Measurements from ENCODE around the gene FCGR2B. TPM values are rescaled to one million over a fixed set of nuclear protein-coding genes. Genes with fewer than 3 reads are reported as not detected.
A peak's percentile ranks its signal among the peaks of the same experiment; 100 is the strongest.
"Not testable (repeated sequence)": the region's sequence is repeated elsewhere in the genome, so short reads cannot be mapped to it uniquely, and the experiment has no call there.

FCGR2B gene
- total RNA-seq, result not detected

- H3K36me3 Mint-ChIP-seq (ENCODE audit: insufficient read depth in 2 of 2); DNase-seq; ATAC-seq (replicated peaks in 1 of 2); H3K4me3 Mint-ChIP-seq; H3K27ac Mint-ChIP-seq; H3K9me3 Mint-ChIP-seq; H3K27me3 Mint-ChIP-seq (ENCODE audit: low read depth); H3K4me1 Mint-ChIP-seq (ENCODE audit: low read depth): not testable (repeated sequence)
These were observed at the start of gene FCGR2B for GRCh38 chr1:161662684-161663339. Gene FCGR2B, plus strand, starts transcription at chr1:161663143. Its CDS starts 99 bp downstream, at chr1:161663242.

- not testable (repeated sequence) for H3K36me3 Mint-ChIP-seq (ENCODE audit: insufficient read depth in 2 of 2); H3K9me3 Mint-ChIP-seq; ATAC-seq (replicated peaks in 1 of 2); DNase-seq; H3K27me3 Mint-ChIP-seq (ENCODE audit: low read depth); H3K27ac Mint-ChIP-seq; H3K4me3 Mint-ChIP-seq
- peaks cover 24% of the 10 kb centered on the region for H3K4me1 Mint-ChIP-seq (ENCODE audit: low read depth)
These were observed 46.5 kb upstream of the FCGR2B start for GRCh38 chr1:161616417-161616816.

GRCh38 chr1:161618517-161618916 lies 44.4 kb upstream of the FCGR2B start:
- H3K4me1 Mint-ChIP-seq (ENCODE audit: low read depth), result peaks cover 23% of the 10 kb centered on the region
- ATAC-seq (replicated peaks in 1 of 2); DNase-seq; H3K9me3 Mint-ChIP-seq; H3K4me3 Mint-ChIP-seq; H3K36me3 Mint-ChIP-seq (ENCODE audit: insufficient read depth in 2 of 2); H3K27ac Mint-ChIP-seq; H3K27me3 Mint-ChIP-seq (ENCODE audit: low read depth): not testable (repeated sequence)

GRCh38 chr1:161620399-161620798 lies 42.5 kb upstream of the FCGR2B start:
- Mint-ChIP-seq H3K4me1 (ENCODE audit: low read depth) (peaks cover 35% of the 10 kb centered on the region), H3K4me3 (peak overlapping the region; percentile 95 to 96), H3K27ac (peak overlapping the region; percentile 47)
- not testable (repeated sequence) for H3K27me3 Mint-ChIP-seq (ENCODE audit: low read depth); ATAC-seq (replicated peaks in 1 of 2); H3K9me3 Mint-ChIP-seq; H3K36me3 Mint-ChIP-seq (ENCODE audit: insufficient read depth in 2 of 2); DNase-seq

- H3K4me3 Mint-ChIP-seq, result peak overlapping the region; percentile 95 to 96
- not testable (repeated sequence) for H3K27me3 Mint-ChIP-seq (ENCODE audit: low read depth)
- ATAC-seq (replicated peaks in 1 of 2), result peak; percentile 77 to 83
These were observed 41.6 kb upstream of the FCGR2B start for GRCh38 chr1:161621181-161622000.

GRCh38 chr1:161622054-161622453 lies 40.9 kb upstream of the FCGR2B start:
- peaks cover 43% of the 10 kb centered on the region for H3K4me1 Mint-ChIP-seq (ENCODE audit: low read depth)
- H3K36me3 Mint-ChIP-seq (ENCODE audit: insufficient read depth in 2 of 2); H3K9me3 Mint-ChIP-seq; H3K27me3 Mint-ChIP-seq (ENCODE audit: low read depth): not testable (repeated sequence)
- H3K4me3 Mint-ChIP-seq, result peak overlapping the region; percentile 95 to 96
- ATAC-seq (replicated peaks in 1 of 2) (peak; percentile 29 to 44), DNase-seq (peak in 1 of 2 donors; percentile 15)
- peak overlapping the region; percentile 99 for H3K27ac Mint-ChIP-seq

More at GRCh38 chr1:161621181-161622000, 41.6 kb upstream of the FCGR2B start:
- H3K9me3 Mint-ChIP-seq; H3K36me3 Mint-ChIP-seq (ENCODE audit: insufficient read depth in 2 of 2): not testable (repeated sequence)
- Mint-ChIP-seq H3K27ac (peak overlapping the region; percentile 99), H3K4me1 (ENCODE audit: low read depth) (peaks cover 37% of the 10 kb centered on the region)
- peak; percentile 89 to 95 for DNase-seq

GRCh38 chr1:161623401-161624051 lies 39.4 kb upstream of the FCGR2B start:
- H3K36me3 Mint-ChIP-seq (ENCODE audit: insufficient read depth in 2 of 2); H3K27me3 Mint-ChIP-seq (ENCODE audit: low read depth); H3K27ac Mint-ChIP-seq; H3K9me3 Mint-ChIP-seq; DNase-seq: not testable (repeated sequence)
- peaks cover 43% of the 10 kb centered on the region for H3K4me1 Mint-ChIP-seq (ENCODE audit: low read depth)
- ATAC-seq (replicated peaks in 1 of 2), result peak; percentile 44 to 54
- H3K4me3 Mint-ChIP-seq, result peak overlapping the region; percentile 31 to 47

GRCh38 chr1:161624605-161625004 lies 38.3 kb upstream of the FCGR2B start:
- H3K27ac Mint-ChIP-seq; ATAC-seq (replicated peaks in 1 of 2); DNase-seq; H3K36me3 Mint-ChIP-seq (ENCODE audit: insufficient read depth in 2 of 2); H3K9me3 Mint-ChIP-seq; H3K4me3 Mint-ChIP-seq; H3K27me3 Mint-ChIP-seq (ENCODE audit: low read depth): not testable (repeated sequence)
- H3K4me1 Mint-ChIP-seq (ENCODE audit: low read depth), result peaks cover 43% of the 10 kb centered on the region

- peak in 1 of 2 donors; percentile 17 for ATAC-seq (replicated peaks in 1 of 2)
- H3K4me1 Mint-ChIP-seq (ENCODE audit: low read depth), result peaks cover 36% of the 10 kb centered on the region
These were observed 36.3 kb upstream of the FCGR2B start for GRCh38 chr1:161626445-161627146.

GRCh38 chr1:161630128-161630742 lies 32.7 kb upstream of the FCGR2B start:
- H3K27ac Mint-ChIP-seq; ATAC-seq (replicated peaks in 1 of 2); H3K27me3 Mint-ChIP-seq (ENCODE audit: low read depth); H3K4me3 Mint-ChIP-seq; H3K4me1 Mint-ChIP-seq (ENCODE audit: low read depth); H3K9me3 Mint-ChIP-seq; H3K36me3 Mint-ChIP-seq (ENCODE audit: insufficient read depth in 2 of 2); DNase-seq: not testable (repeated sequence)

More at GRCh38 chr1:161626445-161627146, 36.3 kb upstream of the FCGR2B start:
- H3K27ac Mint-ChIP-seq; DNase-seq; H3K9me3 Mint-ChIP-seq; H3K36me3 Mint-ChIP-seq (ENCODE audit: insufficient read depth in 2 of 2); H3K27me3 Mint-ChIP-seq (ENCODE audit: low read depth): not testable (repeated sequence)
- peak overlapping the region in 1 of 2 donors; percentile 8 for H3K4me3 Mint-ChIP-seq

- ATAC-seq (replicated peaks in 1 of 2), result no peak
- H3K9me3 Mint-ChIP-seq, result peaks cover 0 to 2% of the 10 kb centered on the region in 2 donors
- DNase-seq, result no peak
- H3K27ac Mint-ChIP-seq, result no peak within 1 kb of the TSS
- H3K4me3 Mint-ChIP-seq, result no peak within 1 kb of the TSS
- H3K36me3 Mint-ChIP-seq (ENCODE audit: insufficient read depth in 2 of 2), result peaks cover 0 to 1% of the 10 kb centered on the region in 2 donors
- H3K4me1 Mint-ChIP-seq (ENCODE audit: low read depth), result peaks cover 15% of the 10 kb centered on the region
- no peaks in the 10 kb centered on the region for H3K27me3 Mint-ChIP-seq (ENCODE audit: low read depth)
These were observed 31.9 kb upstream of the FCGR2B start, which contains the start of gene FCGR3B for GRCh38 chr1:161631076-161631475. Gene FCGR3B, minus strand, starts transcription at chr1:161631176. Its CDS starts 82 bp downstream, at chr1:161631094.

- H3K4me1 Mint-ChIP-seq (ENCODE audit: low read depth), result peaks cover 23% of the 10 kb centered on the region
These were observed 27.9 kb upstream of the FCGR2B start for GRCh38 chr1:161634993-161635392.

More at GRCh38 chr1:161634993-161635392, 27.9 kb upstream of the FCGR2B start:
- DNase-seq; ATAC-seq (replicated peaks in 1 of 2); H3K27ac Mint-ChIP-seq; H3K9me3 Mint-ChIP-seq; H3K4me3 Mint-ChIP-seq; H3K27me3 Mint-ChIP-seq (ENCODE audit: low read depth); H3K36me3 Mint-ChIP-seq (ENCODE audit: insufficient read depth in 2 of 2): not testable (repeated sequence)
